Ishikawa (cell line): Measurements from ENCODE around the gene ZNF536.

ENCODE experiments used
- CEBPB ChIP-seq: IDR thresholded peaks from 2 replicates; pipeline ENCODE4 v1.6.1; 2012
- CREB1 ChIP-seq: IDR thresholded peaks from 2 replicates; pipeline ENCODE4 v1.6.1; 2012; ENCODE audit warnings: low read depth
- EGR1 ChIP-seq: IDR thresholded peaks from 2 replicates; pipeline ENCODE4 v1.6.1; 2012
- EP300 ChIP-seq: IDR thresholded peaks from 2 replicates; pipeline ENCODE4 v1.6.1; 2012; ENCODE audit warnings: borderline replicate concordance
- FOXM1 ChIP-seq: IDR thresholded peaks from 2 replicates; pipeline ENCODE4 v1.6.1; 2012; ENCODE audit warnings: low read depth, borderline replicate concordance
- MAX ChIP-seq: IDR thresholded peaks from 2 replicates; pipeline ENCODE4 v1.6.1; 2012
- NFIC ChIP-seq: IDR thresholded peaks from 2 replicates; pipeline ENCODE4 v1.6.1; 2012
- RAD21 ChIP-seq: IDR thresholded peaks from 2 replicates; pipeline ENCODE4 v1.6.1; 2012; ENCODE audit warnings: low read depth
- REST ChIP-seq: IDR thresholded peaks from 2 replicates; pipeline ENCODE4 v1.6.1; 2012; ENCODE audit warnings: low read depth, mild to moderate bottlenecking
- TAF1 ChIP-seq: IDR thresholded peaks from 2 replicates; pipeline ENCODE4 v1.6.1; 2012; ENCODE audit warnings: low read depth, mild to moderate bottlenecking
- TCF12 ChIP-seq: IDR thresholded peaks from 2 replicates; pipeline ENCODE4 v1.6.1; 2012; ENCODE audit warnings: low read depth
- TEAD4 ChIP-seq: IDR thresholded peaks from 2 replicates; pipeline ENCODE4 v1.6.1; 2012
- USF1 ChIP-seq: IDR thresholded peaks from 2 replicates; pipeline ENCODE4 v1.6.1; 2012
- YY1 ChIP-seq: IDR thresholded peaks from 2 replicates; pipeline ENCODE4 v1.6.1; 2012; ENCODE audit warnings: low read depth
- ZBTB7A ChIP-seq: IDR thresholded peaks from 2 replicates; pipeline ENCODE4 v1.6.1; 2012; ENCODE audit warnings: low read depth

ZNF536 gene

GRCh38 chr19:30428844-30429243, 56.7 kb downstream of the ZNF536 start:
- TF ChIP-seq TEAD4 (no peak), TCF12 (no peak), FOXM1 (no peak), MAX (no peak), REST (no peak), RAD21 (no peak), ZBTB7A (no peak), TAF1 (no peak), CREB1 (no peak), YY1 (no peak), NFIC (no peak), EP300 (no peak)

GRCh38 chr19:30430206-30430734, 58.1 kb downstream of the ZNF536 start:
- TF ChIP-seq FOXM1 (no peak), USF1 (no peak), EGR1 (no peak), CEBPB (no peak), MAX (no peak), REST (no peak), CREB1 (no peak), RAD21 (no peak), TCF12 (no peak), TEAD4 (no peak), NFIC (no peak), TAF1 (no peak), ZBTB7A (no peak), YY1 (no peak), EP300 (no peak)

GRCh38 chr19:30431591-30431990, 59.4 kb downstream of the ZNF536 start:
- no peak for TF ChIP-seq FOXM1
- TF ChIP-seq TEAD4 = no peak
- no peak for TF ChIP-seq EGR1
- no peak for TF ChIP-seq CEBPB
- TF ChIP-seq ZBTB7A = no peak
- TF ChIP-seq TCF12 = no peak
- no peak for TF ChIP-seq REST
- TF ChIP-seq TAF1 = no peak
- TF ChIP-seq EP300 = no peak

GRCh38 chr19:30434797-30435594, 62.8 kb downstream of the ZNF536 start:
- TF ChIP-seq TCF12 (no peak), YY1 (no peak), TEAD4 (no peak), TAF1 (no peak), EP300 (no peak), NFIC (no peak), EGR1 (no peak), USF1 (no peak), RAD21 (no peak), FOXM1 (no peak), MAX (no peak), ZBTB7A (no peak), CEBPB (no peak), CREB1 (no peak), REST (no peak)
